CD14-positive monocyte (primary cell): ENCODE data around the gene CGN. TPM values are rescaled to one million over a fixed set of nuclear protein-coding genes. Genes with fewer than 3 reads are reported as not detected.
A peak's percentile ranks its signal among the peaks of the same experiment; 100 is the strongest.

Experiments
- DNase-seq, 3 donors: peaks; one replicate each; pipeline ENCODE4 v3.0.0-alpha.2; 2011 to 2022
- H2AFZ ChIP-seq: 2 replicates; pipeline ENCODE4 v1.6.0; 2012; ENCODE audit warnings: mild to moderate bottlenecking, low read depth, low read length, inconsistent platforms; ENCODE audit not compliant: insufficient read depth, poor library complexity, severe bottlenecking
- H3K27ac ChIP-seq, 2 donors: 1 replicate in 1 of 2; 2 replicates in 1 of 2; pipeline ENCODE4 v1.5.1; 2012 to 2013; ENCODE audit warnings: low read length in 2 of 2, control low read depth in 1 of 2, inconsistent platforms in 1 of 2, low read depth in 1 of 2, mild to moderate bottlenecking in 1 of 2
- H3K27me3 ChIP-seq, 2 donors: one replicate each; pipeline versions ENCODE4 v1.6.0 to v1.6.1; 2011 to 2013; ENCODE audit warnings: low read length in 2 of 2; ENCODE audit not compliant: control insufficient read depth in 2 of 2, insufficient read depth in 2 of 2
- H3K36me3 ChIP-seq, 2 donors: replicated peaks in 1 of 2; 1 replicate in 1 of 2; 2 replicates in 1 of 2; pipeline versions ENCODE4 v1.5.1 to v1.6.1; 2012 to 2013; ENCODE audit warnings: low read length in 2 of 2, control low read depth in 1 of 2, inconsistent platforms in 1 of 2, mild to moderate bottlenecking in 1 of 2; ENCODE audit not compliant: insufficient read depth in 2 of 2, control insufficient read depth in 1 of 2
- H3K4me1 ChIP-seq, 2 donors: 1 replicate in 1 of 2; 2 replicates in 1 of 2; pipeline versions ENCODE4 v1.5.1 to v1.6.1; 2012 to 2013; ENCODE audit warnings: low read length in 2 of 2, control low read depth in 1 of 2, inconsistent platforms in 1 of 2, mild to moderate bottlenecking in 1 of 2, moderate library complexity in 1 of 2; ENCODE audit not compliant: insufficient read depth in 2 of 2, control insufficient read depth in 1 of 2
- H3K4me2 ChIP-seq: replicated peaks from 2 replicates; pipeline ENCODE3; 2012; ENCODE audit warnings: low read length, moderate library complexity, mild to moderate bottlenecking; ENCODE audit not compliant: poor library complexity, severe bottlenecking; ENCODE audit errors: extremely low read depth
- H3K4me3 ChIP-seq, 3 experiments: fragments of 200-600 bp in 1 of 3; sonication (generic) in 1 of 3; replicated peaks in 1 of 3; 1 replicate in 2 of 3; 2 replicates in 1 of 3; pipeline ENCODE4 v1.5.1; 2011 to 2013; ENCODE audit warnings: low read length in 3 of 3, mild to moderate bottlenecking in 3 of 3, control low read depth in 2 of 3, low read depth in 2 of 3, inconsistent platforms in 1 of 3, moderate library complexity in 1 of 3
- H3K79me2 ChIP-seq: 2 replicates; pipeline ENCODE4 v1.6.0; 2012; ENCODE audit warnings: mild to moderate bottlenecking, control low read depth, inconsistent platforms, low read length, moderate library complexity; ENCODE audit not compliant: insufficient read depth
- H3K9ac ChIP-seq: 2 replicates; pipeline ENCODE4 v1.6.0; 2017; ENCODE audit warnings: low read length, mild to moderate bottlenecking; ENCODE audit not compliant: insufficient read depth, poor library complexity, severe bottlenecking
- H3K9me3 ChIP-seq, 2 donors: replicated peaks in 1 of 2; 1 replicate in 1 of 2; 2 replicates in 1 of 2; pipeline versions ENCODE4 v1.5.1 to v1.6.1; 2012 to 2013; ENCODE audit warnings: low read length in 2 of 2, control low read depth in 1 of 2; ENCODE audit not compliant: control insufficient read depth in 1 of 2, insufficient read depth in 1 of 2
- H4K20me1 ChIP-seq: 2 replicates; pipeline ENCODE4 v1.6.0; 2012; ENCODE audit warnings: mild to moderate bottlenecking, low read length, control low read depth, moderate library complexity; ENCODE audit not compliant: insufficient read depth
- H3K27ac Mint-ChIP-seq, 7 donors: one replicate each; pipeline ENCODE4 v1.8.0; 2020; ENCODE audit warnings: mild to moderate bottlenecking in 7 of 7, mixed read lengths in 7 of 7, moderate library complexity in 6 of 7, inconsistent platforms in 2 of 7
- H3K27me3 Mint-ChIP-seq, 3 donors: one replicate each; pipeline ENCODE4 v1.8.0; 2021 to 2022; ENCODE audit warnings: low read depth in 3 of 3, mild to moderate bottlenecking in 3 of 3, mixed read lengths in 3 of 3, moderate library complexity in 3 of 3, inconsistent platforms in 1 of 3
- H3K36me3 Mint-ChIP-seq, 2 donors: one replicate each; pipeline ENCODE4 v1.8.0; 2020; ENCODE audit warnings: mixed read lengths in 2 of 2, inconsistent platforms in 1 of 2, mild to moderate bottlenecking in 1 of 2
- H3K4me1 Mint-ChIP-seq: one replicate; pipeline ENCODE4 v1.8.0; 2020; ENCODE audit warnings: mild to moderate bottlenecking, mixed read lengths
- H3K4me3 Mint-ChIP-seq, 2 donors: one replicate each; pipeline ENCODE4 v1.8.0; 2020; ENCODE audit warnings: mild to moderate bottlenecking in 2 of 2, mixed read lengths in 2 of 2, moderate library complexity in 1 of 2
- H3K9me3 Mint-ChIP-seq, 7 donors: one replicate each; pipeline ENCODE4 v1.8.0; 2020 to 2022; ENCODE audit warnings: mixed read lengths in 7 of 7, mild to moderate bottlenecking in 6 of 7, moderate library complexity in 6 of 7, inconsistent platforms in 2 of 7
- WGBS: methylation state at CpG from one replicate; pipeline ENCODE4 v1.1.5; 2013; ENCODE audit warnings: missing lambda C conversion rate; ENCODE audit not compliant: insufficient coverage; 5-methylcytosine and 5-hydroxymethylcytosine counted together
- intact Hi-C, 2 donors: fragments of 100-400 bp; cut with micrococcal nuclease; formaldehyde crosslinking; loops; one replicate each; pipeline versions ENCODE4 v1.15.0 to v1.15.1; 2023
- polyA plus RNA-seq, 3 donors: library from polyadenylated mRNA; depleted of rRNA in 1 of 3; unstranded in 2 of 3; stranded (reverse) in 1 of 3; fragments of 300-500 nt in 2 of 3; fragments of >200 nt in 1 of 3; fragmentation: Illumina TruSeq in 2 of 3; gene quantifications; 1 replicate in 2 of 3; 2 replicates in 1 of 3; pipeline ENCODE4 v1.2.3, GENCODE V29; 2012 to 2021
- TF ChIP-seq, protein P1 (sequence below): fragments of 200-600 bp; IDR thresholded peaks from one replicate; pipeline ENCODE4 v1.8.0; 2022; ENCODE audit warnings: antibody characterized with exemption, mild to moderate bottlenecking

The CGN gene
- polyA plus RNA-seq, 3 donors = not detected

GRCh38 chr1:151512801-151513625 lies 1.8 kb downstream of the CGN start:
- H3K9ac ChIP-seq = no peak overlapping the region
- H4K20me1 ChIP-seq = no peaks in the 10 kb centered on the region
- Mint-ChIP-seq H3K36me3 (no peaks in the 10 kb centered on the region), H3K27me3 (peaks cover 40 to 50% (median 47%) of the 10 kb centered on the region in 3 donors), H3K27ac (no peak overlapping the region), H3K4me3 (peak overlapping the region in 1 of 2 donors; percentile 87), H3K4me1 (peaks cover 28% of the 10 kb centered on the region), H3K9me3 (peaks cover 0 to 5% (median 2%) of the 10 kb centered on the region in 7 donors)
- H3K27me3 ChIP-seq = peaks cover 24 to 40% of the 10 kb centered on the region in 2 donors
- no peak overlapping the region for H2AFZ ChIP-seq
- 59% methylated on average over 4 of the region's 8 CpGs for WGBS
- H3K4me3 ChIP-seq = no peak overlapping the region
- H3K27ac ChIP-seq = no peak overlapping the region
- H3K4me2 ChIP-seq = no peak overlapping the region
- H3K36me3 ChIP-seq = no peaks in the 10 kb centered on the region
- no peaks in the 10 kb centered on the region for H3K9me3 ChIP-seq
- H3K4me1 ChIP-seq = peaks cover 17 to 31% of the 10 kb centered on the region in 2 donors
- DNase-seq = peak in 1 of 3 donors; percentile 29
- TF ChIP-seq, protein P1, sequence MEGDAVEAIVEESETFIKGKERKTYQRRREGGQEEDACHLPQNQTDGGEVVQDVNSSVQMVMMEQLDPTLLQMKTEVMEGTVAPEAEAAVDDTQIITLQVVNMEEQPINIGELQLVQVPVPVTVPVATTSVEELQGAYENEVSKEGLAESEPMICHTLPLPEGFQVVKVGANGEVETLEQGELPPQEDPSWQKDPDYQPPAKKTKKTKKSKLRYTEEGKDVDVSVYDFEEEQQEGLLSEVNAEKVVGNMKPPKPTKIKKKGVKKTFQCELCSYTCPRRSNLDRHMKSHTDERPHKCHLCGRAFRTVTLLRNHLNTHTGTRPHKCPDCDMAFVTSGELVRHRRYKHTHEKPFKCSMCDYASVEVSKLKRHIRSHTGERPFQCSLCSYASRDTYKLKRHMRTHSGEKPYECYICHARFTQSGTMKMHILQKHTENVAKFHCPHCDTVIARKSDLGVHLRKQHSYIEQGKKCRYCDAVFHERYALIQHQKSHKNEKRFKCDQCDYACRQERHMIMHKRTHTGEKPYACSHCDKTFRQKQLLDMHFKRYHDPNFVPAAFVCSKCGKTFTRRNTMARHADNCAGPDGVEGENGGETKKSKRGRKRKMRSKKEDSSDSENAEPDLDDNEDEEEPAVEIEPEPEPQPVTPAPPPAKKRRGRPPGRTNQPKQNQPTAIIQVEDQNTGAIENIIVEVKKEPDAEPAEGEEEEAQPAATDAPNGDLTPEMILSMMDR = no peak
- H3K79me2 ChIP-seq = no peaks in the 10 kb centered on the region
- intact Hi-C loops = no loop called here

DNA sequence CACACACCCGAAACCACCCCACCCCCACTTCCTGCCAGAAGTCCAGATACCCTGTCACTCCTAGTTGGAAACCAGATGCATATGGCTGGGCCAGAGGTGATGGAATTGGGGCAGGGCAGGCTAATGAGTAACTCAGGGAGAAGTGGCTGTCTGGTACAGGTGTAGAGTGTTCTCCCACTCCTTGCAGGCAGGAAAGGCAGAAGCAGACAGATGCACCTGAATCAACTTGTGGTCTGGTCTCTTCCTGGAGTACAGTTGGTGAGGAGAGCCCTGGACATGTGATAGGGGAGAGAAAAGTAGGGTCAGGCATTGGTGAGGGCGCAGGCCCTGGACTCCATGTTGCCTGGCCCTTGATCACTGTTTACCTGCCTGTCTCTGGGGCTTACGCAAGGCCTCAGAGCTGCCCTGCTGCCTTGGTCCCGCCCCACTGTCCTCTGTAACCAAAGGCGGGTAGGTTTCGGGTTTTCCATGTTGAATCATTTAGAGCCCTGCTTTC lies 2.5 kb downstream of the CGN start:
- H3K4me3 ChIP-seq = no peak overlapping the region
- no peak overlapping the region for H3K4me2 ChIP-seq
- intact Hi-C loops = no loop called here
- TF ChIP-seq, protein P1 = no peak
- Mint-ChIP-seq H3K9me3 (peaks cover 0 to 5% (median 2%) of the 10 kb centered on the region in 7 donors), H3K4me1 (peaks cover 28% of the 10 kb centered on the region), H3K27me3 (peaks cover 39 to 50% (median 43%) of the 10 kb centered on the region in 3 donors), H3K36me3 (no peaks in the 10 kb centered on the region), H3K4me3 (no peak overlapping the region), H3K27ac (no peak overlapping the region)
- no peaks in the 10 kb centered on the region for H3K36me3 ChIP-seq
- no peak overlapping the region for H3K9ac ChIP-seq
- no peak overlapping the region for H2AFZ ChIP-seq
- no peak overlapping the region for H3K27ac ChIP-seq
- H3K4me1 ChIP-seq = peaks cover 17 to 31% of the 10 kb centered on the region in 2 donors
- H4K20me1 ChIP-seq = no peaks in the 10 kb centered on the region
- H3K27me3 ChIP-seq = peaks cover 24 to 40% of the 10 kb centered on the region in 2 donors
- WGBS = 100% methylated on average over 2 of the region's 6 CpGs
- no peaks in the 10 kb centered on the region for H3K9me3 ChIP-seq
- no peaks in the 10 kb centered on the region for H3K79me2 ChIP-seq
- peak in 1 of 3 donors; percentile 17 for DNase-seq
